Activated CD4-positive, alpha-beta T cell treated with anti-CD3 and anti-CD28 coated beads, Interleukin-2, amount 10 ng/mL, durations not matched to agents 7 days and 5 days (primary cell): ENCODE data around the gene CCDC34. TPM values are rescaled to one million over a fixed set of nuclear protein-coding genes. Genes with fewer than 3 reads are reported as not detected.

Source experiments
- CTCF ChIA-PET: fragments of 350-600 bp; sonication (Branson Sonifier 250); formaldehyde crosslinking; loops from one replicate; lab custom pipeline; 2021; ENCODE audit warnings: antibody characterized with exemption; lab: Charles Lee
- POLR2A ChIA-PET: fragments of 350-600 bp; sonication (Branson Sonifier 250); formaldehyde crosslinking; loops from one replicate; lab custom pipeline; 2021; ENCODE audit warnings: antibody characterized with exemption; lab: Charles Lee
- DNase-seq: peaks from one replicate; pipeline ENCODE4 v3.0.0-alpha.2; 2020
- H3K27ac Mint-ChIP-seq: one replicate; pipeline ENCODE4 v1.8.0; 2021; ENCODE audit warnings: mild to moderate bottlenecking, moderate library complexity, mixed read lengths
- H3K27me3 Mint-ChIP-seq: one replicate; pipeline ENCODE4 v1.8.0; 2021; ENCODE audit warnings: mixed read lengths
- H3K36me3 Mint-ChIP-seq: one replicate; pipeline ENCODE4 v1.8.0; 2021; ENCODE audit warnings: low read depth, mixed read lengths
- H3K4me1 Mint-ChIP-seq: one replicate; pipeline ENCODE4 v1.8.0; 2021; ENCODE audit warnings: mixed read lengths
- H3K4me3 Mint-ChIP-seq: one replicate; pipeline ENCODE4 v1.8.0; 2021; ENCODE audit warnings: mild to moderate bottlenecking, moderate library complexity, mixed read lengths
- H3K9me3 Mint-ChIP-seq: one replicate; pipeline ENCODE4 v1.8.0; 2021; ENCODE audit warnings: mixed read lengths
- total RNA-seq, 2 experiments: library from RNA; stranded (reverse); gene quantifications; one replicate each; pipeline ENCODE4 v1.2.3, GENCODE V29; 2021

The CCDC34 gene
- total RNA-seq, 2 experiments from 2014 or later = 18.8 to 23.8 TPM

DNA sequence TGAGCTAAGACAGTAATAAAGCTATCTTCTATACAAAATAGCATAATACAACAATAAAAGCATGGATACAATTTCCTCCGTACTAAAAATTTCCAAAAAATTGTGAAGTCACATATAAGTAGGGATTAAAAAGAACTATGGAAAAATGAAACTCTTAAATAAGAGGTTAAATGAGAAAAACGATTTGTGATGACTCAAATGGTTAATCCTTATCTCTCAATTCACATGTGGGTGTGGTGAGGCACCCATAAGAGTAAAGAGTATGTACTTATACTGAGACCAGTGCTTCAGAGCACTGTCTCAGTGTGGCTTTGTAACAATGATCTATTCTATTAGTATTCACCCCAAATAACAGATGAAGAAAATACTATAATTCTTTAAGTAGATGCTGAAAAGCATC lies 25.0 kb upstream of the CCDC34 start:
- no peak for DNase-seq
- H3K4me3 Mint-ChIP-seq = no peak overlapping the region
- H3K9me3 Mint-ChIP-seq = no peaks in the 10 kb centered on the region
- CTCF ChIA-PET = no interaction called here
- peaks cover 4% of the 10 kb centered on the region for H3K4me1 Mint-ChIP-seq
- H3K27ac Mint-ChIP-seq = no peak overlapping the region
- no peaks in the 10 kb centered on the region for H3K36me3 Mint-ChIP-seq
- H3K27me3 Mint-ChIP-seq = peaks cover 9% of the 10 kb centered on the region
- POLR2A ChIA-PET = no interaction called here

DNA sequence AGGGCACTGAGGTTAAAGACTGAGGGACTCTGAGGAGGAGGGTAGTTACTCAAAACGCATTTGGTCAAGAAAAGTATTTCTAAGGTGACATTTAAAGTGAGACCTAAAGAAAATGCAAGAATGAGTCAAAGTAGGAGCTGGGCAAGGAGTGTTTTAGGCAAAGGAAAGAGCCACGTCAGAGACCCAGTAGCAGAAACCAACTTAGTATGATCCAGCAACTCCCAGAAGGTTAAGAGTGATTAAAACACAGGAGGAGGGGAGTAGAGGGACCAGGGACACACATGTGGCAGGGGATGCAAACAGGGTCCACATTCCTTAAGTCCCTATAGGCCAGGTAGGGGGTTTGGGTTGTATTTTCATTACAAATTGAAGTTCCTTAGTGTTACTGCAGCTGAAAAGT lies 24.3 kb upstream of the CCDC34 start:
- ChIA-PET POLR2A (no interaction called here), CTCF (no interaction called here)
- no peaks in the 10 kb centered on the region for H3K9me3 Mint-ChIP-seq
- no peaks in the 10 kb centered on the region for H3K36me3 Mint-ChIP-seq
- peaks cover 9% of the 10 kb centered on the region for H3K27me3 Mint-ChIP-seq
- H3K4me3 Mint-ChIP-seq = no peak overlapping the region
- no peak overlapping the region for H3K27ac Mint-ChIP-seq
- DNase-seq = no peak
- H3K4me1 Mint-ChIP-seq = peaks cover 4% of the 10 kb centered on the region

DNA sequence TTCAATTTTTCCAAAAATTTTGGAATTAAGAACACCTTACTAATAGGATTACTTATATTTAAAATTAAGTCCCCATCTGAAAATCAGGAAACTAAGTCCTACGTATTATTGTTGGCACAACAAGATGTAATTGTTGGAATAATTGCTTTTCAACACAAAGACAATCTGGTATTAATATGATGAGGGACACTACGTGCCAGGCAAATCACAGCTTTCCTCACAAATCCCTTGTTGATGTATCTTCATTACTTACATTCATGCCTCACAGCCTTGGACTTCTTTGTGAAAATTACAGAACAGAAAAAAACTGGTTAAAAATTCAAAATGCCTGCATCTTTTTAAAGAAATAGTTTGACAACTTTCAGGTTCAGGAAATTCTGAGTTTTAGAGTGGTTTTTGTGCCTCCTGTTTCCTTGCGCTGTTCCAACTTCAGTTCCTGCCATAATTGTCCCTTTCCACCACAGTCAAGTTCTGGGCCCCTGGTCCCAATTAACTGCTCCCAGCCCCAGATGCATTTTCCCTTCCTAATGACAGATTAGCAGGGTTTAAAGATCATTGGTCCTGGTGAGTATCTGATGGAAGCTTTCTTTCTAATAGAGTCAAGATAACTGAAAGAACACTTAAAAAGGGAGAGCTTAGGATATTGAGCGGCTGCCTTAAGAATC lies 23.3 kb upstream of the CCDC34 start:
- H3K4me1 Mint-ChIP-seq = peaks cover 4% of the 10 kb centered on the region
- no peaks in the 10 kb centered on the region for H3K36me3 Mint-ChIP-seq
- no peak overlapping the region for H3K27ac Mint-ChIP-seq
- POLR2A ChIA-PET = no interaction called here
- no peak for DNase-seq
- no peaks in the 10 kb centered on the region for H3K9me3 Mint-ChIP-seq
- H3K4me3 Mint-ChIP-seq = no peak overlapping the region
- CTCF ChIA-PET = interaction anchor here (0.5 kb wide), 1 partner anchor 72 kb away, joined by 3 read pairs; no protein-coding TSS in a partner anchor
- peaks cover 9% of the 10 kb centered on the region for H3K27me3 Mint-ChIP-seq

DNA sequence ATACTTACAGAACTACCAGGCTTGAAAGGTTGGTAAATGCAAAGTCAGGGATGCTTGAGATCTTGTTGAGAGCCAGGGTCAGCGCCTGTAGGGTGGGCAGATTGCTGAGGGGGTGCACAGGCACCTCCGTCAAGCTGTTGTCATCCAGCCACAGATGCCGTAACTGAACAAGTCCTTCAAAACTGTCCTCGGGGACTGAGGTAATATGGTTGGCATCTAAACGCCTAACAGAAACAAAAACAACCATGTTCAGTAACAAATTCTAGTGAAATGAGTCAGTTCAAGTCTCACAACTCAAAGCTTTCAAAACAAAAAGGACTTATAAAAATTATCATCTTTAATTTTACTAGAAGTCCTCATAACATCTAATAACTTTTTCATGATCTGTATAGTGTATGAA lies 22.2 kb upstream of the CCDC34 start:
- Mint-ChIP-seq H3K27ac (no peak overlapping the region), H3K36me3 (no peaks in the 10 kb centered on the region), H3K27me3 (peaks cover 9% of the 10 kb centered on the region), H3K9me3 (no peaks in the 10 kb centered on the region), H3K4me3 (no peak overlapping the region), H3K4me1 (peaks cover 4% of the 10 kb centered on the region)
- ChIA-PET CTCF (no interaction called here), POLR2A (no interaction called here)
- no peak for DNase-seq

DNA sequence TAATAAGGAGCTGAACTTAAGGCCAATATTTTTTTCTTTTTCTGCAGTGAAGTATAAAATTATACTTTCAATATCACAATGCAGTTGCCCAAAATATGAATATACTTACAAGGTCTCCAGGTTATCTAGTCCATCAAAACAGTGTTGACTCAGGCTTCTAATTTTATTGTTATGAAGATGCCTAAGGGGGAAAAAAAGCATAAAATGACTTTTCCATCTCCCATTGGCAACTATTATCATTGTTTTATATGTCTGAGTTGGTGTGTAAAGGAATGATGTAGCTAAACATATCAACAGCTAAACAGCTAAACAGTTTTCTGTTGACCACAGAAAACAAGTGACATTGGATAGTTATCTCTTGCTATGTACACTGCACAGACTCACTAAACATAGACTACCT lies 21.2 kb upstream of the CCDC34 start:
- Mint-ChIP-seq H3K4me3 (no peak overlapping the region), H3K36me3 (no peaks in the 10 kb centered on the region), H3K9me3 (no peaks in the 10 kb centered on the region), H3K27ac (no peak overlapping the region), H3K27me3 (peaks cover 9% of the 10 kb centered on the region), H3K4me1 (peaks cover 4% of the 10 kb centered on the region)
- CTCF ChIA-PET = no interaction called here
- DNase-seq = no peak
- POLR2A ChIA-PET = no interaction called here

DNA sequence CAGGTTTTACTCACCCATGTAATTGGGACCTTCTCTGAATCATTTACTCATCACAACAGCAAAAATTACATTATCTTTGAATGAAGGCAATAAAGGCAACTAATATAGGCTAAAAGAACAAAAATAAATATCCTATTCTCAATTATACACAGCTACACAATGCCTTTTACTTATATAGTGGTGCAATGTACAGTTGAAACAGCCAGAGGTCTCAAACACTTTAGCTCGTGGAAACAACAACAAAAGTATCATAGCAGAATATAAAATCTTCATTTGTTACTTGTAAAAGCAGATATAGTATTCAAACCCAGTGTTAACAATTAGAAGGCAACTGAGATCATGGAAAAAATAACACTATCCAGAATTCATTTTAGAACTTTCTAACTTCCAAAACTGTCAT lies 20.6 kb upstream of the CCDC34 start:
- H3K36me3 Mint-ChIP-seq = no peaks in the 10 kb centered on the region
- H3K27ac Mint-ChIP-seq = no peak overlapping the region
- peaks cover 9% of the 10 kb centered on the region for H3K27me3 Mint-ChIP-seq
- no peak overlapping the region for H3K4me3 Mint-ChIP-seq
- no peaks in the 10 kb centered on the region for H3K9me3 Mint-ChIP-seq
- no peaks in the 10 kb centered on the region for H3K4me1 Mint-ChIP-seq
- ChIA-PET CTCF (no interaction called here), POLR2A (no interaction called here)
- no peak for DNase-seq

DNA sequence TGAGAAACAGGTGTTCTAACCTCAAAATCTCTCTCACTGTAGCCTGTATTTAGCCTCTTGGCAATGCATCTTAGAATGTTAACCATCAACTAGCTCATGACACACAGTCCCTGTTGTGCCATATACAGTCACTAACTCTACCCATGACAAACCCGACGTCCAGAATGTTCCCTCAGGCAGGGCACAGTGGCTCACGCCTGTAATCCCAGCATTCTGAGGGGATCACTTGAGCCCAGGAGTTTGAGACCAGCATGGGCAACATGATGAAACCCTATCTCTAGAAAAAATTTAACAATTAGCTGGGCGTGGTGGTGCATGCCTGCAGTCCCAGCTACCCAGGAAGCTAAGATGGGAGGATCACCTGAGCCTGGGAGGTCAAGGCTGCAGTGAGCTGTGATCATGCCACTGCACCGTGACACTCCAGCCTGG lies 18.2 kb upstream of the CCDC34 start:
- DNase-seq = no peak
- Mint-ChIP-seq H3K4me1 (no peaks in the 10 kb centered on the region), H3K27ac (no peak overlapping the region), H3K4me3 (no peak overlapping the region), H3K36me3 (no peaks in the 10 kb centered on the region), H3K9me3 (no peaks in the 10 kb centered on the region), H3K27me3 (peaks cover 6% of the 10 kb centered on the region)
- CTCF ChIA-PET = no interaction called here
- POLR2A ChIA-PET = interaction anchor here (0.5 kb wide), 1 partner anchor 49 kb away, joined by 3 read pairs; no protein-coding TSS in a partner anchor

DNA sequence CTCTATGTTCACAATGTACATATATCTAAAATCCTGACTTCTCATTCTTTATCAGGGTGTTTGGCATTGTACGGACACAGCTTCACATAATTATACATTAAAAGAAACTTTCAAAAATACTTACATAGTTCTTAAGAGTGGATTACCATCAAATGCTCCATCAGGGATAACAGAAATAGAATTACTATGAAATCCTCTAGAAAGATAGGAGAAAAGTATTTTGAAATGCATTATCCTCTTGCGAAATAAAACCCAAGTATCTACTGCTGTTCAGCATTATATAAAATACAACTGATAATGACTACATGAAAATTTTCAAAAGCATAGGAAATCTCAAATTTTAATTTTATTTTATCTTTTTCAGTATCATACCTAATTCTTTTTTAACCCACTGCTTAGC lies 17.8 kb upstream of the CCDC34 start:
- peaks cover 5% of the 10 kb centered on the region for H3K27me3 Mint-ChIP-seq
- H3K4me1 Mint-ChIP-seq = no peaks in the 10 kb centered on the region
- no peaks in the 10 kb centered on the region for H3K9me3 Mint-ChIP-seq
- H3K4me3 Mint-ChIP-seq = no peak overlapping the region
- no peak for DNase-seq
- no peaks in the 10 kb centered on the region for H3K36me3 Mint-ChIP-seq
- ChIA-PET POLR2A (interaction anchor here (0.5 kb wide), 1 partner anchor 48 kb away, joined by 3 read pairs; no protein-coding TSS in a partner anchor), CTCF (no interaction called here)
- H3K27ac Mint-ChIP-seq = no peak overlapping the region

DNA sequence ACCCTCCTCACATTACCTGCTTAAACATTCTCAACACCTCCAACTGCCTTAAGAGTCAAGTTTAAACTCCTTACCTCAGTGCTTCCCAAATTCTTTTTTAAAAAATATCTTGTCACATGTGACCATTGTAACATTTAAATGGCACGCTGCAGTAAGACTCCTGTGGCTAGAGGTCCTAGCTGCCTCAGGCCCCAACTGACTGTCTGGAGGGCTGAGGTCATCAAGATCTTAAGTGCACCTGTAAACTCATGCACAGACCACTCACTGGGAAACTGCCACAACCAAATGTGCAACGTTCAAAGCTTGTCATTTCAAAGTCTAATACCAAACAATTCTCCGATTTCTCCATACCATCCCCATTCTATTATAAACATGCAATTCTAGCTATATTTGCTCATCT lies 16.4 kb upstream of the CCDC34 start:
- Mint-ChIP-seq H3K27ac (no peak overlapping the region), H3K36me3 (no peaks in the 10 kb centered on the region), H3K9me3 (no peaks in the 10 kb centered on the region), H3K27me3 (peaks cover 5% of the 10 kb centered on the region), H3K4me1 (no peaks in the 10 kb centered on the region), H3K4me3 (no peak overlapping the region)
- ChIA-PET POLR2A (no interaction called here), CTCF (no interaction called here)
- no peak for DNase-seq

DNA sequence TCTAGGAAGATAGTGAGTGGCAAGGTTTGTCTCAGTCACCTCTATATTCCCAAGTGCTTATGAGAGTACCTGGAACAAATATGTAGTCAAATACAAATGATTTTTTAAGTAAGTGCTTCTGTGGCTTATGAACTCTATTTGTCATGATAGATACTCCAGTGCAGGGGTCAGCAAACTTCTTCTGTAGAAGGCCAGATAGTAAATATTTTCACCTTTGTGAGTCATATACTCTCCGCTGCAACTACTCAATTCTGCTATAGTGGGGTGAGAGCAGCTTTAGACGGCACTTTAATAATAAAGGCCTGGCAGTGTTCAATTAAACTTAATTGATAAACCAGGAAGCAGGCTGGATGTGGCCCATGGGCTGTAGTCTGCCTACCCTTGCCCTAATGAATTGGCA lies 12.4 kb upstream of the CCDC34 start:
- Mint-ChIP-seq H3K36me3 (no peaks in the 10 kb centered on the region), H3K27ac (no peak overlapping the region), H3K9me3 (no peaks in the 10 kb centered on the region), H3K4me3 (no peak overlapping the region), H3K4me1 (no peaks in the 10 kb centered on the region), H3K27me3 (peaks cover 2% of the 10 kb centered on the region)
- DNase-seq = no peak
- POLR2A ChIA-PET = no interaction called here
- CTCF ChIA-PET = interaction anchor here (0.6 to 0.7 kb wide), 2 partner anchors 24 to 1004 kb away, joined by 3 read pairs; no protein-coding TSS in a partner anchor

DNA sequence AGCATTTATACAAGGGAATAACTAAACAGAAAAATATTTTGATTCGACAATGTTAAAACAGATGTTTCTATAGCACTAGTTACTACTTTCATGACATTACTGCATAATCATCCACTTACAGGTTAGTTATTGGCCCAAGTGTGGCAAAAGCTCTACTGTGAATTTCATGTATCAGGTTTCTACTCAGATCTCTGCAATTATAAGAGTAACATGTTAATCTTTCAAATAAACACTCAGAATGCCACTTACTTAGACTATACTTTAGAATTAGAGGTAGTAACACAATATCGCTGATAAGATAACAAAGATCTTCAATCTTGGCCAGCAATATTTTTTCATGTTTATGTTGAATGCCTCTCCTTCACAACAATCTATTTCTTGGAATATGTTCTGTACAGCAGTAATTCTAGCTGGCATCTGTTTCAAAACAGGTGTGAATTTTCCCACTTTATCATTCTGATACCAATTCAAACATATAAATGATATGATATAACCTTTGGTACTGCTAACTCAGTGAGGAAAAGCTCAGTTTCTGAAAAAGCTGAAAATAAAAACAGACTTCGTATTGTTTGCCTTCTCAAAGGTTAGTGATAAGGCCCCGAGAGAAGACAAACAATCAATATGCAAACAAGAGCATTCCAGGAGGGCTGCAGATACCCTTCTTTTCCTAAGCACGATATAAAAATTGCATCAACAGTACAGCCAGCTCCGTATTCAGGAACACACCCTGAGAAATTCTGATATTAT lies 11.0 kb upstream of the CCDC34 start:
- DNase-seq = no peak
- POLR2A ChIA-PET = no interaction called here
- H3K27ac Mint-ChIP-seq = no peak overlapping the region
- no peaks in the 10 kb centered on the region for H3K36me3 Mint-ChIP-seq
- H3K4me1 Mint-ChIP-seq = no peaks in the 10 kb centered on the region
- no peak overlapping the region for H3K4me3 Mint-ChIP-seq
- CTCF ChIA-PET = interaction anchor here (0.7 kb wide), 1 partner anchor 19 kb away, joined by 3 read pairs; no protein-coding TSS in a partner anchor
- no peaks in the 10 kb centered on the region for H3K9me3 Mint-ChIP-seq
- H3K27me3 Mint-ChIP-seq = peaks cover 2% of the 10 kb centered on the region

DNA sequence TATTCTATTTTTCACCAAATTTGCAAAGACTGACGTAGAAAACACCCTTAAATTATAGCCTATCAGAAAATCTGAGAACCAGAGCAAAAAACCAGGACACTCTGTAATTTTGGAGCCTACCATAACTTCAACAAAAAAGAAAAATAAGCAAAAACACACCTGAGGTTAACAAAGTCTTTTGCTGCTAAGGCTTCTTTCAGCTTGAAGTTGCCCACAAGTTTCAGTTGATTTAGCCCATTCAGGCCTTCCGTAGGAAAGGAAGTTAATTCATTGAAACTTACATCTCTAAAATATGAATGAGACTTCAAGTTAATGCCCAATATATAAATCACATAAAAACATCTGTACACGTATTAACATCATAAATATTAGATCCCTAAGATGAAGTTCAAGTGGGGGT lies 10.4 kb upstream of the CCDC34 start:
- POLR2A ChIA-PET = no interaction called here
- Mint-ChIP-seq H3K36me3 (no peaks in the 10 kb centered on the region), H3K27me3 (peaks cover 3% of the 10 kb centered on the region), H3K4me3 (no peak overlapping the region), H3K4me1 (no peaks in the 10 kb centered on the region), H3K9me3 (no peaks in the 10 kb centered on the region), H3K27ac (no peak overlapping the region)
- no peak for DNase-seq
- CTCF ChIA-PET = interaction anchor here (0.7 kb wide), 1 partner anchor 18 kb away, joined by 3 read pairs; no protein-coding TSS in a partner anchor

DNA sequence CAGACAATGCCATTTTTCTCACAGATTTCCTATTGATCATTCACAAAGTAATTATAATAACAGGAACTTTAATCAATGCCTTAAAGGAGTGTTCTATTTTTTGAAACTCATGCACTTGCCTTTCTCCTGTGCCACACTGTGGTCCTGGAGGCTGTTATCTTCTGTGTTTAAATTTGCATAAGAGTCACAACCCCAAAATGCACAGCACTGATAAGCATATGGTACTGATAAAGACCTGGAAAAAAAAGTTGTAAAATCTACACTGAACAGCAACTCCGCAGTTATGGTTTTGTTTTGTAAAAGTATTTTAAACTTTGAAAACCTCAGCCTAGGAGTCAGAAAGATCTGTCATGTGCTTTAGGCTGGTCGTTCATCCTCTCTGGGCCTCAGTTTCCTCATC lies 9.1 kb upstream of the CCDC34 start:
- Mint-ChIP-seq H3K9me3 (no peaks in the 10 kb centered on the region), H3K36me3 (no peaks in the 10 kb centered on the region), H3K27me3 (peaks cover 2% of the 10 kb centered on the region), H3K27ac (no peak overlapping the region), H3K4me3 (no peak overlapping the region), H3K4me1 (no peaks in the 10 kb centered on the region)
- ChIA-PET POLR2A (no interaction called here), CTCF (interaction anchor here (0.6 kb wide), 1 partner anchor 311 kb away, joined by 3 read pairs; no protein-coding TSS in a partner anchor)
- no peak for DNase-seq
